Epithelial cell of esophagus (primary cell): Measurements from ENCODE around the gene FOXR1.

Experiments used
- DNase-seq: peaks from one replicate; pipeline ENCODE4 v3.0.0; 2010; ENCODE audit warnings: low read depth
- H3K4me3 ChIP-seq: 2 replicates; pipeline ENCODE4 v1.5.1; 2011; ENCODE audit warnings: mild to moderate bottlenecking, low read length, control low read depth
- TF ChIP-seq, protein P1 (sequence below): IDR thresholded peaks from 2 replicates; pipeline ENCODE4 v1.5.1; 2011; ENCODE audit warnings: low read depth, mild to moderate bottlenecking, low read length, control low read depth, inconsistent platforms; ENCODE audit not compliant: insufficient read depth; ENCODE audit errors: missing control alignments

The FOXR1 gene, protein sequence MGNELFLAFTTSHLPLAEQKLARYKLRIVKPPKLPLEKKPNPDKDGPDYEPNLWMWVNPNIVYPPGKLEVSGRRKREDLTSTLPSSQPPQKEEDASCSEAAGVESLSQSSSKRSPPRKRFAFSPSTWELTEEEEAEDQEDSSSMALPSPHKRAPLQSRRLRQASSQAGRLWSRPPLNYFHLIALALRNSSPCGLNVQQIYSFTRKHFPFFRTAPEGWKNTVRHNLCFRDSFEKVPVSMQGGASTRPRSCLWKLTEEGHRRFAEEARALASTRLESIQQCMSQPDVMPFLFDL

DNA sequence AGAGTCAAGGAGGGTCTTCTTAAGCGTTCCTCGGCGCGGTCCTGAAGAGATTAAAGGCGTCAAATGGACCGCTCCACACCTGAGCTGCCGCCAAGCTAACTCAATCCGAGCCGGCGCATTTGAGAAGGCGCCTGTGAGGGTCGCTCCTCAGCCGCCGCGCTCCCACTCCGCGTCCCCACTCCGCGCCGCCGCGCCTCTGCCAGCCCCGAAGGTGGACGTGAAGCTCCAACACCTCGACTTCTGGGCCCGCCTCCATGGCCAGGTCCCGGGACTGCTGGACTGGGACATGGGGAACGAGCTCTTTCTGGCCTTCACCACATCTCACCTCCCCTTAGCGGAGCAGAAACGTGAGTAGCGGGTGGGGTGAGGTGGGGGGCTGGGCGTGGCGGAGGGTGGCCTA lies at the start of gene FOXR1:
TSS of gene FOXR1 (plus strand) at position 116 of the 400 bp plus-strand sequence. CDS start at position 287, 171 bp downstream.
- H3K4me3 ChIP-seq = no peak within 1 kb of the TSS
- DNase-seq = no peak
- TF ChIP-seq, protein P1, sequence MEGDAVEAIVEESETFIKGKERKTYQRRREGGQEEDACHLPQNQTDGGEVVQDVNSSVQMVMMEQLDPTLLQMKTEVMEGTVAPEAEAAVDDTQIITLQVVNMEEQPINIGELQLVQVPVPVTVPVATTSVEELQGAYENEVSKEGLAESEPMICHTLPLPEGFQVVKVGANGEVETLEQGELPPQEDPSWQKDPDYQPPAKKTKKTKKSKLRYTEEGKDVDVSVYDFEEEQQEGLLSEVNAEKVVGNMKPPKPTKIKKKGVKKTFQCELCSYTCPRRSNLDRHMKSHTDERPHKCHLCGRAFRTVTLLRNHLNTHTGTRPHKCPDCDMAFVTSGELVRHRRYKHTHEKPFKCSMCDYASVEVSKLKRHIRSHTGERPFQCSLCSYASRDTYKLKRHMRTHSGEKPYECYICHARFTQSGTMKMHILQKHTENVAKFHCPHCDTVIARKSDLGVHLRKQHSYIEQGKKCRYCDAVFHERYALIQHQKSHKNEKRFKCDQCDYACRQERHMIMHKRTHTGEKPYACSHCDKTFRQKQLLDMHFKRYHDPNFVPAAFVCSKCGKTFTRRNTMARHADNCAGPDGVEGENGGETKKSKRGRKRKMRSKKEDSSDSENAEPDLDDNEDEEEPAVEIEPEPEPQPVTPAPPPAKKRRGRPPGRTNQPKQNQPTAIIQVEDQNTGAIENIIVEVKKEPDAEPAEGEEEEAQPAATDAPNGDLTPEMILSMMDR = no peak

GRCh38 chr11:118921929-118922744 lies 49.4 kb upstream of the FOXR1 start:
- peak; percentile 79 for DNase-seq
- TF ChIP-seq, protein P1 = no peak
- peak overlapping the region; percentile 93 for H3K4me3 ChIP-seq

DNA sequence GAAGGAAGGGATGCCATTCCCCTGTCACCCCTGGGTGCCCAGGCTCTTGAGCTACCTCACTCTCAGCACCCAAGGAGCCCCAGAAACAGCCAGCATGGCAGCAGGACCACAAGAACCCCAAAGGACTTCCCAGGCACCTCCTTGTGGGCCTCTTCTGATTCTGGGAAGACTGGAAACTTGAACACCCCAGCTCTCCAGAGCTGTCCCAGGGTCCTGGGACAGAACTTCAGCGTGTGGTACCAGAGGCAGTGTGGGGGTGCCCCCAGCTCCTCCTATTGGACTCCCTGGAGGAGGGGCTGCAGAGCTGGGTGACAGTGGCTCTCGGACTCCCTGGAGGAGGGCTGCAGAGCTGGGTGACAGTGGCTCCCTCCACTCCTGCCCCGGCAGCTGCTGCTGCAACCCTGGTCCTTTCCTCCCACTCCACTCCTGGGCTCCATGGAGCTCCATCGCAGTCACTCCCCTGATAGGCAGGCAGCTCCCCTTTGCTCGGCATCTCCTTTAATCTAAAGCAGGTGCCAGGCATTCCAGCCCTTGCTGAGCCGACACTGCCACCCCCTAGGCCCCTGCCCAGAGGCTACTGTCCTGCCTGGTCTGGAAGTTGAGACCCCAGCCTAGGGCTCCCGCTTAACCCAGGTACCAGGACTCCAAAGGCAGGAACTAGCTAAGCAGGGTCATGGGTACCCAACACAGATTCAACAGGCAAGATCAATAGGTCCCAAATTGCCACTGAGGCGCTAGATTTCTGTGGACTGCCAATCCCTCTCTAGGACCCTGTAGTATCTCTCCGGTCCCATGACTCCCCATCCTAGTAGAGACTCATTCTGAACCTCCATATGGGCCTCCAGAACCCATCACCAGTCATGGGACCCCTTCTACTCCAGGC lies 48.6 kb upstream of the FOXR1 start:
- peak overlapping the region; percentile 93 for H3K4me3 ChIP-seq
- DNase-seq = peak; percentile 22
- TF ChIP-seq, protein P1 = no peak

- peak overlapping the region; percentile 93 for H3K4me3 ChIP-seq
- peak; percentile 39 for DNase-seq
- TF ChIP-seq, protein P1 = no peak
Observed at GRCh38 chr11:118923721-118924587, 47.6 kb upstream of the FOXR1 start.

- peak overlapping the region; percentile 93 for H3K4me3 ChIP-seq
- peak; percentile 38 for DNase-seq
- TF ChIP-seq, protein P1 = no peak
Observed at GRCh38 chr11:118924591-118925585, 46.7 kb upstream of the FOXR1 start.
